ENCODE measurements around the gene NSD2.
"Not testable (repeated sequence)": the region's sequence is repeated elsewhere in the genome, so short reads cannot be mapped to it uniquely, and the experiment has no call there.

The NSD2 gene

DNA sequence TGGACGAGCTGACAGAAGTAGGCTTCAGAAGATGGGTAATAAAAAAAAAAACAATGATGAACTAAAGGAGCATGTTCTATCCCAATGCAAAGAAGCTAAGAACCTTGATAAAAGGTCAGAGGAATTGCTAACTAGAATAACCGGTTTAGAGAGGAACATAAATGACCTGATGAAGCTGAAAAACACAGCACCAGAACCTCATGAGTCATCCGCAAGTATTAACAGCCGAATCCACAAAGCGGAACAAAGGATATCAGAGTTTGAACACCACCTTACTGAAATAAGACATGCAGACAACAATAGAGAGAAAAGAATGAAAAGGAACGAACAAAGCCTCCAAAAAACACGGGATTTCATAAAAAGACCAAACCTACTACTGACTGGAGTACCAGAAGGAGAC is 127.1 kb downstream of the NSD2 start:
- TF ChIP-seq, protein P1, sequence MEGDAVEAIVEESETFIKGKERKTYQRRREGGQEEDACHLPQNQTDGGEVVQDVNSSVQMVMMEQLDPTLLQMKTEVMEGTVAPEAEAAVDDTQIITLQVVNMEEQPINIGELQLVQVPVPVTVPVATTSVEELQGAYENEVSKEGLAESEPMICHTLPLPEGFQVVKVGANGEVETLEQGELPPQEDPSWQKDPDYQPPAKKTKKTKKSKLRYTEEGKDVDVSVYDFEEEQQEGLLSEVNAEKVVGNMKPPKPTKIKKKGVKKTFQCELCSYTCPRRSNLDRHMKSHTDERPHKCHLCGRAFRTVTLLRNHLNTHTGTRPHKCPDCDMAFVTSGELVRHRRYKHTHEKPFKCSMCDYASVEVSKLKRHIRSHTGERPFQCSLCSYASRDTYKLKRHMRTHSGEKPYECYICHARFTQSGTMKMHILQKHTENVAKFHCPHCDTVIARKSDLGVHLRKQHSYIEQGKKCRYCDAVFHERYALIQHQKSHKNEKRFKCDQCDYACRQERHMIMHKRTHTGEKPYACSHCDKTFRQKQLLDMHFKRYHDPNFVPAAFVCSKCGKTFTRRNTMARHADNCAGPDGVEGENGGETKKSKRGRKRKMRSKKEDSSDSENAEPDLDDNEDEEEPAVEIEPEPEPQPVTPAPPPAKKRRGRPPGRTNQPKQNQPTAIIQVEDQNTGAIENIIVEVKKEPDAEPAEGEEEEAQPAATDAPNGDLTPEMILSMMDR (IDR thresholded peaks at IDR 0.05), result no peak
- H3K4me3 ChIP-seq, result no peak overlapping the region
- DNase-seq (ENCODE audit: low spot score), result no peak
- no peak overlapping the region for H3K27ac ChIP-seq

DNA sequence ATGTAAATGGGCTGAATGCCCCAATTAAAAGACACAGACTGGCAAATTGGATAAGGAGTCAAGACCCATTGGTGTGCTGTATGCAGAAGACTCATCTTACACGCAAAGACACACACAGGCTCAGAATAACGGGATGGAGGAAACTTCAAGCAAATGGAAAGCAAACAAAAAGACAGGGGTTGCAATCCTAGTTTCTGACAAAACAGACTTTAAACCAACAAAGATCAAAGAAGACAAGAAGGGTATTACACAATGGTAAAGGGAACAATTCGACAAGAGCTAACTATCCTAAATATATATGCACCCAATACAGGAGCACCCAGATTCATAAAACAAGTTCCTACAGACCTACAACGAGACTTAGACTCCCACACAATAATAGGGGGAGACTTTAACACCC is 128.1 kb downstream of the NSD2 start:
- not testable (repeated sequence) for DNase-seq (ENCODE audit: low spot score); H3K27ac ChIP-seq

DNA sequence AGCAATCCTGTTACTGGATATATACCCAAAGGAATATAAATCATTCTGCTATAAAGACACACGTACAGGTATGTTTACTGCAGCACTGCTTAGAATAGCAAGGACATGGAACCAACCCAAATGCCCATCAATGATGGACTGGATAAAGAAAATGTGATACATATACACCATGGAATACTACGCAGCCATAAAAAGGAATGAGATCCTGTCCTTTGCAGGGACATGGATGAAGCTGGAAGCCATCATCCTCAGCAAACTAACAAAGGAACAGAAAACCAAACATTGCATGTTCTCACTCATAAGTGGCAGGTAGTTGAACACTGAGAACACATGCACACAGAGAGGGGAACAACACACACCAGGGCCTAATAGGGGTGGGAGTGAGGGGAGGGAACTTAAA is 132.2 kb downstream of the NSD2 start:
- H3K27ac ChIP-seq; DNase-seq (ENCODE audit: low spot score): not testable (repeated sequence)

More for the DNA sequence above, 128.1 kb downstream of the NSD2 start:
- not testable (repeated sequence) for H3K4me3 ChIP-seq

DNA sequence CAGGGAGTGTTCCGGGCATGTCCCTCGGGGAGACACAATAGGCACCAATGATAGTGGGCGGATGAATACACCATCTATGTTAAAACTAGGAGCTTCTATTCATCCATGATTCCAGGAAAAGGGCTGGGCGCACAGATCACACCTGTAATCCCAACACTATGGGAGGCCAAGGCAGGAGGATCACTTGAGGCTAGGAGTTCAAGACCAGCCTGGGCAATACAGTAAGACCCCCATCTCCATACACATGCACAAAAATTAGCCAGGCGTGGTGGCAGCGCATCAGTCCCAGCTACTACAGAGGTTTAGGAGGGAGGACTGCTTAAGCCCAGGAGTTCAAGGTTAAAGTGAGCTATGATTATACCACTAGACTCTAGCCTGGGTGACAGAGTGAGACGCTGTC is 135.2 kb downstream of the NSD2 start:
- DNase-seq (ENCODE audit: low spot score), result no peak
- TF ChIP-seq, protein P1 (IDR thresholded peaks at IDR 0.05), result no peak
- Histone ChIP-seq H3K4me3 (no peak overlapping the region), H3K27ac (no peak overlapping the region)

More for the DNA sequence above, 132.2 kb downstream of the NSD2 start:
- not testable (repeated sequence) for H3K4me3 ChIP-seq

DNA sequence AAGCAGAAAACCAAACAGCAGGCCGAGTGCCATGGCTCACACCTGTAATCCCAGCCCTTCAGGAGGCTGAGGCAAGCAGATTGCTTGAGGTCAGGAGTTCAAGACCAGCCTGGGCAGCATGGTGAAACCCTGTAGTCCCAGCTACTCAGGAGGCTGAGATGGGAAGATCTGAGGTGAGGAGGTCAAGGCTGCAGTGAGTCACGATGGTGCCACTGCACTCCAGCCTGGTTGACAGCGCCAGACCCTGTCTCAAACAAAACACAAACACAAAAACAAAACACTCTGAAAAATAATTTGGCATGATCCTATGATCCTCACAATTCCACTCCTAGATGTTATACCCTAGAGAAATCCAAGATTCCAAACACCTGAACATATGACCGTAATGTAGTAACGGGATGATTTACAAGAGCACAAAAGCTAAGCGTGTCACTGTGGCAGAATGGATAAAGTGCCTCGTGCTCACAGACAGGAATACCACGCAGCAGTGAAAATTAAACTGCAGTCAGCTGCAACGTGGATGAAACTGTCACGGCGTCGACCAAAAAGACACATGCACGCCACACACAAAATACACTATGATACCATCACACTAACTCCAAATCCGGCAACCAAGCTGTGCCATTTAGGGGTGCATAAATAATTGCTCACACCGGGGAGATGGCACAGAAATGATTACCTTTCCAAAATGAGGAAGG is 135.9 kb downstream of the NSD2 start:
- no peak for DNase-seq (ENCODE audit: low spot score)
- Histone ChIP-seq H3K27ac (no peak overlapping the region), H3K4me3 (peak overlapping the region; percentile 96)
- TF ChIP-seq, protein P1 (IDR thresholded peaks at IDR 0.05), result no peak

DNA sequence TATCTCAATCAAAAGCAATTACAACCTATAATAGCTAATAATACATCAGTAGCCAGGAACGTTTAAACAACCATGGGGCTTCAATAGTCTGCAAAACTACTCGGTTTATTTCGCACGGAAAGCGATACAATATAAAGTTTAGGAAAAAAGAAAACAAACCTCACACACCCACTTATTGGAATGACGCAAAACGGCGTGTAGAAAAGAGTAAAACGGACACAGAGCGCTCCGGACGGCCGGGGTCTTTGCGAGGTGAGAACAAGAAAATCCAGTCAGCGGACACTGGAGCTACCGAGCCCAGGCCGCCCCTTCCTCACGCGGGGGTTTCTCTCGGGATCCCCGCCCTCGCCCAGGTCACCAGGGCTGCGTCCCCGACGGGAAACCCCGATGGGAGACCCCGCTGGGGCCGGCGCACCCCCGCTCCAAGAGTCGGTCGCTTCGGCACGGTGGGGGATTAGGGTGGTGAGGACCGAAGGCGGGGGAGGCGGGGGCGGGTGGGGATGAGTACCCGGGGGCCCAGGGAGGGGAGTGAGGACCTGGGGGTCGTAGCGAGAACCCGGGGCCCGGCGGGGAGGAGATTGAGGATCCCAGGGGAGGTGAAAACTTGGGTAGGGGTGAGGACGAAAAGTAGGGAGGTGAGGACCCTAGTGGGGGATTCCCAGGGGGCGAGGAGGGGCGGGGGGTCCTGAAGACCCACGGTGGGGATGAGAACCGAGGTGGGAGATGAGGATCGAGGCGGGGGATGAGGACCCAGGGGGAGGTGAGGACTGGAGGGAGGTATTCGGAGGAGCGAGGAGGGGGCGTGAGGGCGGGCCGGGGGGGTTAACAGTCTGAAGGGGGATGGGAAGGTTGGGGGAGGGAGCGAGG is 136.8 kb downstream of the NSD2 start:
- TF ChIP-seq, protein P1 (IDR thresholded peaks at IDR 0.05), result no peak
- no peak for DNase-seq (ENCODE audit: low spot score)
- peak overlapping the region; percentile 92 to 94 for H3K27ac ChIP-seq
- peak overlapping the region; percentile 96 for H3K4me3 ChIP-seq

DNA sequence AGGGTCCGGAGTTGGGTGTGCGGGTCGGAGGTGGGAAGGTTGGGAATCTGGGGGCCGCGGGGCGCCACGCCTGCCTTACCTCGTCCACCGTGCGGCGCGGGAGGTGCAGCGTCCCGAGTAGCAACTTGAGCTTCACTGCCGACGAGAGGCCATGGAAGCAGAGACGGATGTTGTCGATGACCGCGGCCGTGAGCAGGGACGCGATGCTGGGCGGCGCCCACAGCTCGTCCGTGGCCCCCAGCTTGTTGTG is 137.4 kb downstream of the NSD2 start:
- TF ChIP-seq, protein P1 (IDR thresholded peaks at IDR 0.05), result no peak

More for the DNA sequence above, 137.4 kb downstream of the NSD2 start:
- Histone ChIP-seq H3K27ac (peak overlapping the region; percentile 92 to 94), H3K4me3 (peak overlapping the region; percentile 96)
- no peak for DNase-seq (ENCODE audit: low spot score)

Data from coronary artery (tissue), 2 donors.